G401 (cell line): Measurements from ENCODE around the gene CFAP69. TPM values are rescaled to one million over a fixed set of nuclear protein-coding genes. Genes with fewer than 3 reads are reported as not detected.
A peak's percentile ranks its signal among the peaks of the same experiment; 100 is the strongest.
"Not testable (repeated sequence)": the region's sequence is repeated elsewhere in the genome, so short reads cannot be mapped to it uniquely, and the experiment has no call there.

Experiments
- DNase-seq: peaks from one replicate; pipeline ENCODE4 v3.0.0-alpha.2; 2015; ENCODE audit warnings: low spot score
- in situ Hi-C: cut with HindIII; loops from 2 replicates; pipeline ENCODE4 v1.10.0; 2016; ENCODE audit warnings: low sequenced_read_pairs, mixed read lengths
- total RNA-seq: library from RNA; depleted of rRNA; stranded (reverse); fragments of >200 nt; shearing (Covaris generic); gene quantifications from 2 replicates; pipeline ENCODE4 v1.2.3, GENCODE V29; 2014; rRNA removed

The CFAP69 gene
- total RNA-seq, 1 experiment from 2014 or later: 3.3 TPM

DNA sequence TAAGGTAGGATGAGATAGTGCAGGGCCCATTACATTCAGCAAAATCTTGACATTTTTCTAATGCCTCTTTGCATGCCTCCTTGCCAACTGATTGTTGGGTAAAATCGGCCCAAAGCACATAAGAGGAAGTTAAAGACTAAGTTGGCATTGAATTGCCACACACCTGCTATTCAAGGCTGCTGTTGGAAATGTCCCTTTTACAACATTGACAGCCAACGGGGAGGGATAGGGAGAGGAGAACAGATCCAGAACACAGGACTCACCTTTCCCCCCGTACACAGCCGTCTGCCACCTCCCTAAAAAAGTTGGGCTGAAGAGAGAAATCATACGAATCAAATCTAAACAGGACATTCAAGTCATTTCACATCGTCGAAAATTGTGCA, 75.4 kb downstream of the CFAP69 start:
- no peak for DNase-seq
- in situ Hi-C loops: no loop called here

- in situ Hi-C loops: no loop called here
- no peak for DNase-seq
Measured at GRCh38 chr7:90320801-90321494, 76.0 kb downstream of the CFAP69 start, which contains the start of gene FAM237B. Gene FAM237B, minus strand, starts transcription at chr7:90321304. Its CDS starts 1,556 bp downstream, at chr7:90319748.

DNA sequence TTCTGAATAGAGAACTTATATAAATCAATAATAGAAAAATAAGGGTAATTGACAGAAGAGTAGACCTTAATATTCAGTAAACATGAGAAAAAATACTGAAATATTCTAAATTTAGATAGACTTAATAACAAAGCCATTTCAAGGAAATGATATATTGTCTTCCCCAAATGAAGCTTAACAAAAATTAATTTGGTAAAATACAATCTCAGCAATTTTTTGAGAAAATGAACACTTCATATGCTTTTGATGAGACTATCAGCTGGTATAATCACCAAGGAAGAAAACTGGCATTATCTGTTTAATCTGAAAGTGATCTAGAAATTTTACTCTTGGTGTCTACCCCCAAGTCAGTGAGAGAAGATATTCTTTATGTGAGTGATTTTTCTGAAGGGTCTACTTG, 77.9 kb downstream of the CFAP69 start:
- in situ Hi-C loops: no loop called here
- no peak for DNase-seq

DNA sequence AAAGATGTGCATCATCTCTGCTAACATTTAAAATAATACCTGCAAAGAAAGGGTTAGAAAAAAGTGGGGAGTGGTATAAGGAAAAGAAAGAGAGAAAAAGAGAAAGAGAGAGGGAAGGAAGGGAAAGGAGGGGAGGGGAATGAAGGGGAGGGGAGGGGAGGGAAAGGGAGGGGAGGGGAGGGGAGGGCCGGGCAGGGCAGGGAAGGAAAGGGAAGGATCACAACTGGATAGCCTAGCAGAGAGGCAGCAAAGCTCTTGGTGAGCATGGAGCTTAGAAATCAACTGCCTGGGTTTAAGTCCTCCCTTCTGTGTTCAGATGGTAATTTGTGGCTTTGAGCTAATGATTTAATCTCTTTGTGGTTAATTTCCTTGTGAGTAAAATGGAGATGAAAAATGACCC, 81.5 kb downstream of the CFAP69 start:
- in situ Hi-C loops: no loop called here
- no peak for DNase-seq

GRCh38 chr7:90334193-90334843, 89.3 kb downstream of the CFAP69 start:
- no peak for DNase-seq
- in situ Hi-C loops: no loop called here

DNA sequence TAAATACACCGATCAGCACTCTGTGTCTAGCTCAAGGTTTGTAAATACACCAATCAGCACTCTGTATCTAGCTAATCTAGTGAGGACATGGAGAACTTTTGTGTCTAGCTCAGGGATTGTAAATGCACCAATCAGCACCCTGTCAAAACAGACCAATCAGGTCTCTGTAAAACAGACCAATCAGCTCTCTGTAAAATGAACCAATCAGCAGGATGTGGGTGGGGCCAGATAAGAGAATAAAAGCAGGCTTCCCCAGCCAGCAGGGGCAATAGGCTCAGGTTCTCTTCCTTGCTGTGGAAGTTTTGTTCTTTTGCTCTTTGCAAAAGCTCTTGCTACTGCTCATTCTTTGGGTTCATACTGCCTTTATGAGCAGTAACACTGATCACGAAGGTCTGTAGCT, 90.0 kb downstream of the CFAP69 start:
- DNase-seq, in situ Hi-C loops: not testable (repeated sequence)

DNA sequence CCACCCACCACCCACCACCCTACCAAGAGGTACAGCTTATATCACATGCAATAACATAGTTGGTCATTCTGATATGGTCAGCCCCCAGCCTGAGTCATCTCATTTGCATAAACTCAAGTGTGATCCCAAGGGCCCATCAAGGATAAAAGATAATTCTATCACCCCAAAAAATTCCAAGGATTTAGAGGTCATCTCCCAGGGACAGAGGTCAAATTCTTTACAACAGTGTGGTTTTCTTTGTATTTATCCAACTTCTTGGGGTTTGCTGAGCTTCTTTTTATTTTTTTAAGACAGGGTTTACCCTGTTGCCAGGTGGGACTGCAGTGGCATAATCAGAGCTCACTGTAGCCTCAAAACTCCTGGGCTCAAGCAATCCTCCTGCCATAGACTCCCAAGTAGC, 92.1 kb downstream of the CFAP69 start:
- in situ Hi-C loops: no loop called here
- DNase-seq: no peak

- no peak for DNase-seq
- in situ Hi-C loops: no loop called here
Measured at GRCh38 chr7:90345016-90345415, 100.0 kb downstream of the CFAP69 start.

DNA sequence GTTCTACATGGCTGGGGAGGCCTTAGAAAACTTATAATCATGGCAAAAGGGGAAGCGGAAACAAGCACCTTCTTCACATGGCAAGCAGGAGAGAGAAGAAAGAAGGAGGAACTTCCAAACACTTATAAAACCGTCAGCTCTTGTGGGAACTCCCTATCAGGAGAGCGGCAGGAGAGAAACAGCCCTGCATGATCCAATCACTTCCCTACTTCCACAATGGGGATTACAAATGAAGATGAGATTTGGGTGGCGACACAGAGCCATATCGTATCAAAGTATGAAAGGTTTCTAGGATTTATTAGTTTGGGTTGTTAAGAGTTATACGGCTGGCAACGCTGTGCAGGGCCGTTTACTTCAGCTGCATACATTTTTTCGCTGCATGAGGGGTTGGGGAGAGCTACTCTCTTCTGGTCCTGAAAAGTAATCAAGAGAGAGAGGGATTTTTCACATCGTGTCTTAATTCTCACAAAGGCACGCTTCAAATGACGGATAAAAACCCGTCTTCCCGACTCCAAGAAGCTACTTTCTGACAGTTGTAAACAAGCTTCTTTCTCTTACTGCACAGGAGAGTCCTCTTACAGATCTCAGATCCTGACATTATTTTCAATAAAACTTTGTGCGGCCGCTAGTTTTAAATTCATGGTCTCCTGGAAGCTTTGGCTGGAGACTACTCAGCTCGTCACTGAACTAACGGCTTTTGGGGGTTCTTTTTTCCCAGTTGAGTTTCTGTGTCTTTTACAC, 100.8 kb downstream of the CFAP69 start:
- in situ Hi-C loops: no loop called here

GRCh38 chr7:90346336-90347125, 101.6 kb downstream of the CFAP69 start, which contains the start of gene GTPBP10:
Gene GTPBP10, plus strand, starts transcription at chr7:90346716. Its CDS starts 26 bp downstream, at chr7:90346742.
- in situ Hi-C loops: no loop called here
- peak; percentile 94 for DNase-seq

More for the DNA sequence above, 100.8 kb downstream of the CFAP69 start:
- DNase-seq: no peak

GRCh38 chr7:90347759-90348158, 102.8 kb downstream of the CFAP69 start:
- in situ Hi-C loops: no loop called here
- no peak for DNase-seq

DNA sequence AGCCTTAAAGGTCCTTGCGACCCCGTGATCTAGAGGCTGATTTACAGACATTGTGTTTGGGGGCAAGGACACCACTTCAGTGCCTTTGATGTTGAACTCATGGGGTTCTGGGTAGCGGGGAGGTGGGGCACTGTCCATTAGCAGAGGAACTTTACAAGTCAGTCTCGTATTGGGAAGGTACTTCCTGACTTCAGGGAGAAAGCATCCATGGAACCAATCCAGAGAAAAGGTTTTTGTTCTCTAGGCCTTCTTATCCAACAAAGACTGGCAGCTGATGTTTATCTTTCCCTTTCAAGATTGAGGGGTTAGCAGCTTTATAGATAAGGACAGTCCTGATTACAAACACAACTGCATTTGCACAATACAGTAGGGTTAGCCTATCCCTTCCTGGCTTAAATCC, 104.3 kb downstream of the CFAP69 start:
- in situ Hi-C loops: no loop called here
- no peak for DNase-seq

GRCh38 chr7:90350032-90350431, 105.1 kb downstream of the CFAP69 start:
- in situ Hi-C loops, DNase-seq: not testable (repeated sequence)

DNA sequence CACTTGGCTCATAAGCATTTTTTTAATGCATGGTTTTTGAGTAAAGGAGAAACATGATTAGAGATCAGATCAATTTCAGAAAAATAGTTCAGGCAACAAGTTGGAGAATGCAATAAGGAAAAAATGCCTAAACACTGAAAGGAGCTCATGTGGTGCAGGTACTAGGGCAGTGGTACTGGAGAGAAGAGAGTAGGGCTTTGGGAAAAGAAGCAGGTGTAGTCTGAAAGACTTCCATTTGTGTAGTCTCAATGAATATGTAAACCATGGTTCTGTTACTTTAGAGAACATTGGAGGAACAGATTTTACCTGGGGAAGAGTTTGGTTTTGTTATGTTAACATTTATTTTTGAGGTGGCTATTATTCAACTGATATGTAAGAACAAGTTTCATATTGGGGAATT, 107.0 kb downstream of the CFAP69 start:
- in situ Hi-C loops: no loop called here
- no peak for DNase-seq

Other genes with a start within 250 kb of the CFAP69 start
- gene STEAP1, start 90.7 kb upstream of the CFAP69 start, total RNA-seq: not detected in 2 replicates
- gene STEAP2, start 33.4 kb upstream of the CFAP69 start, total RNA-seq: 0.10 and 0.80 TPM in 2 replicates
- gene FAM237B, start 76.1 kb downstream of the CFAP69 start, total RNA-seq: not detected in 2 replicates
- 9.0 and 15.0 TPM in 2 replicates for gene GTPBP10, start 101.5 kb downstream of the CFAP69 start, total RNA-seq
- 20.1 and 22.8 TPM in 2 replicates for gene CLDN12, start 158.3 kb downstream of the CFAP69 start, total RNA-seq
- gene PTTG1IP2, start 224.5 kb downstream of the CFAP69 start, total RNA-seq: not detected in 2 replicates